ENCODE results near the gene SETBP1.
"Not testable (repeated sequence)": the region's sequence is repeated elsewhere in the genome, so short reads cannot be mapped to it uniquely, and the experiment has no call there.

Gene SETBP1

GRCh38 chr18:44708451-44709083, 27.9 kb downstream of the SETBP1 start:
- DNase-seq = no peak

GRCh38 chr18:44709307-44710126, 28.8 kb downstream of the SETBP1 start:
- no peak for DNase-seq

- DNase-seq = no peak
Observed at GRCh38 chr18:44710931-44711330, 30.2 kb downstream of the SETBP1 start.

GRCh38 chr18:44712025-44712424, 31.3 kb downstream of the SETBP1 start:
- no peak for DNase-seq

GRCh38 chr18:44713435-44713834, 32.7 kb downstream of the SETBP1 start:
- DNase-seq = no peak

- DNase-seq = no peak
Observed at GRCh38 chr18:44714376-44714775, 33.7 kb downstream of the SETBP1 start.

GRCh38 chr18:44715245-44715644, 34.6 kb downstream of the SETBP1 start:
- DNase-seq = no peak

- no peak for DNase-seq
Observed at GRCh38 chr18:44715842-44716241, 35.2 kb downstream of the SETBP1 start.

GRCh38 chr18:44716697-44717163, 36.0 kb downstream of the SETBP1 start:
- DNase-seq = no peak

GRCh38 chr18:44719519-44720060, 38.9 kb downstream of the SETBP1 start:
- DNase-seq = no peak

GRCh38 chr18:44721748-44722147, 41.1 kb downstream of the SETBP1 start:
- DNase-seq = not testable (repeated sequence)

GRCh38 chr18:44723411-44723810, 42.7 kb downstream of the SETBP1 start:
- DNase-seq = no peak

- DNase-seq = no peak
Observed at GRCh38 chr18:44724105-44724778, 43.6 kb downstream of the SETBP1 start.

GRCh38 chr18:44725300-44726058, 44.8 kb downstream of the SETBP1 start:
- peak; percentile 57 to 69 for DNase-seq

GRCh38 chr18:44726059-44726421, 45.4 kb downstream of the SETBP1 start:
- DNase-seq = no peak

GRCh38 chr18:44727291-44727690, 46.6 kb downstream of the SETBP1 start:
- DNase-seq = no peak

- DNase-seq = peak in 1 of 2 donors; percentile 6
Observed at GRCh38 chr18:44729631-44730101, 49.0 kb downstream of the SETBP1 start.

GRCh38 chr18:44730803-44731529, 50.3 kb downstream of the SETBP1 start:
- no peak for DNase-seq

GRCh38 chr18:44731530-44732237, 51.0 kb downstream of the SETBP1 start:
- DNase-seq = no peak

GRCh38 chr18:44732238-44732563, 51.5 kb downstream of the SETBP1 start:
- no peak for DNase-seq

- no peak for DNase-seq
Observed at GRCh38 chr18:44732599-44732998, 51.9 kb downstream of the SETBP1 start.
